Endothelial cell of umbilical vein (primary cell): ENCODE results near the gene PAFAH2. TPM values are rescaled to one million over a fixed set of nuclear protein-coding genes. Genes with fewer than 3 reads are reported as not detected.

ENCODE experiments used
- BruUV-seq: library from RNA; stranded (reverse); fragments of 400-500 nt; replicated peaks from 2 replicates; lab custom pipeline; 2021; lab: Mats Ljungman, UMichigan
- CTCF ChIA-PET: fragments of 300-600, 350-600 bp; sonication (Branson Sonifier 250); formaldehyde crosslinking; loops from one replicate; lab custom pipeline; 2021; ENCODE audit warnings: antibody characterized with exemption, inconsistent platforms; lab: Charles Lee
- POLR2A ChIA-PET: fragments of 300-600, 350-600 bp; sonication (Branson Sonifier 250); formaldehyde crosslinking; loops from one replicate; lab custom pipeline; 2021; ENCODE audit warnings: antibody characterized with exemption, inconsistent platforms; lab: Charles Lee
- DNase-seq: peaks from one replicate; pipeline ENCODE4 v3.0.0-alpha.2; 2011; ENCODE audit warnings: low read depth, low spot score
- FAIRE-seq: peaks from 2 replicates; lab custom pipeline; 2011; peaks lifted over from hg19 to GRCh38; lab: Jason Lieb, UNC
- H2AFZ ChIP-seq: 2 replicates; pipeline ENCODE4 v1.6.0; 2012; ENCODE audit warnings: low read depth, low read length, control low read depth, inconsistent platforms
- H3K27ac ChIP-seq: 2 replicates; pipeline ENCODE4 v1.5.1; 2011; ENCODE audit warnings: low read depth, mild to moderate bottlenecking, control low read depth, low read length, moderate library complexity; ENCODE audit not compliant: insufficient read depth
- H3K27me3 ChIP-seq, 2 experiments: 2 replicates each; pipeline versions ENCODE4 v1.6.0 to v1.6.1; 2011; ENCODE audit warnings: low read length in 2 of 2, mixed read lengths in 1 of 2; ENCODE audit not compliant: control insufficient read depth in 2 of 2, insufficient read depth in 2 of 2
- H3K36me3 ChIP-seq, 2 experiments: 2 replicates in 1 of 2; 3 replicates in 1 of 2; pipeline ENCODE4 v1.5.1; 2011; ENCODE audit warnings: low read length in 2 of 2, mild to moderate bottlenecking in 1 of 2, moderate library complexity in 1 of 2; ENCODE audit not compliant: control insufficient read depth in 2 of 2, insufficient read depth in 2 of 2; ENCODE audit errors: extremely low read depth in 1 of 2
- H3K4me1 ChIP-seq: 3 replicates; pipeline ENCODE4 v1.5.1; 2011; ENCODE audit warnings: mild to moderate bottlenecking, low read length; ENCODE audit not compliant: control insufficient read depth, insufficient read depth; ENCODE audit errors: extremely low read depth
- H3K4me2 ChIP-seq: 2 replicates; pipeline ENCODE4 v1.6.1; 2011; ENCODE audit warnings: low read length, control low read depth, mixed read lengths; ENCODE audit not compliant: insufficient read depth
- H3K4me3 ChIP-seq, 3 experiments: fragments of 200-600 bp in 1 of 3; sonication (generic), shearing (Covaris generic) in 1 of 3; replicated peaks in 1 of 3; 2 replicates each; pipeline ENCODE4 v1.5.1; 2011 to 2016; ENCODE audit warnings: control low read depth in 3 of 3, low read length in 3 of 3, mild to moderate bottlenecking in 2 of 3, inconsistent platforms in 1 of 3, low read depth in 1 of 3, moderate library complexity in 1 of 3; ENCODE audit not compliant: insufficient read depth in 1 of 3
- H3K79me2 ChIP-seq: 2 replicates; pipeline ENCODE4 v1.6.0; 2012; ENCODE audit warnings: low read length, inconsistent platforms; ENCODE audit not compliant: control insufficient read depth, insufficient read depth
- H3K9ac ChIP-seq: replicated peaks from 2 replicates; pipeline ENCODE3; 2011; ENCODE audit warnings: low read length, control low read depth; ENCODE audit not compliant: insufficient read depth; ENCODE audit errors: extremely low read depth
- H3K9me1 ChIP-seq: replicated peaks from 3 replicates; pipeline ENCODE4 v1.6.0; 2011; ENCODE audit warnings: mild to moderate bottlenecking, low read length; ENCODE audit not compliant: control insufficient read depth, insufficient read depth; ENCODE audit errors: extremely low read depth
- H3K9me3 ChIP-seq: replicated peaks from 2 replicates; pipeline ENCODE4 v1.5.1; 2012; ENCODE audit warnings: low read length, inconsistent platforms; ENCODE audit not compliant: control insufficient read depth, insufficient read depth
- H4K20me1 ChIP-seq: replicated peaks from 2 replicates; pipeline ENCODE3; 2011; ENCODE audit warnings: mild to moderate bottlenecking, low read length; ENCODE audit not compliant: control insufficient read depth, insufficient read depth; ENCODE audit errors: extremely low read depth
- EZH2 ChIP-seq: IDR thresholded peaks from 2 replicates; pipeline ENCODE4 v1.6.1; 2012; ENCODE audit warnings: borderline replicate concordance, low read depth, mild to moderate bottlenecking, moderate library complexity, low read length, inconsistent platforms; ENCODE audit not compliant: severe bottlenecking
- FOS ChIP-seq: IDR thresholded peaks from 2 replicates; pipeline ENCODE4 v1.6.1; 2011; ENCODE audit warnings: mild to moderate bottlenecking, low read length, moderate library complexity, borderline replicate concordance; ENCODE audit not compliant: insufficient read depth
- GATA2 ChIP-seq: IDR thresholded peaks from 2 replicates; pipeline ENCODE4 v1.7.0; 2011; ENCODE audit warnings: low read depth, mild to moderate bottlenecking, moderate library complexity, mixed read lengths, low read length; ENCODE audit not compliant: insufficient read length, insufficient read depth
- JUN ChIP-seq: IDR thresholded peaks from 2 replicates; pipeline ENCODE4 v1.6.1; 2011; ENCODE audit warnings: borderline replicate concordance, low read depth; ENCODE audit not compliant: insufficient read length, insufficient read depth
- MYC ChIP-seq: IDR thresholded peaks from one replicate; pipeline ENCODE4 v1.6.1; 2011; ENCODE audit warnings: mild to moderate bottlenecking, low read depth, low read length
- POLR2A ChIP-seq: IDR thresholded peaks from 2 replicates; pipeline ENCODE4 v1.6.1; 2012; ENCODE audit warnings: low read depth, mild to moderate bottlenecking, control low read depth, low read length
- POLR2AphosphoS5 ChIP-seq: IDR thresholded peaks from 2 replicates; pipeline ENCODE4 v1.6.1; 2012; ENCODE audit warnings: low read depth, mild to moderate bottlenecking, control low read depth, low read length, moderate library complexity; ENCODE audit not compliant: insufficient read depth
- dilution Hi-C: fragments of 300-500 bp; cut with MboI; formaldehyde crosslinking; loops from one replicate; pipeline ENCODE4 v1.15.0; 2019; ENCODE audit warnings: low sequenced_read_pairs; ENCODE audit not compliant: extremely low pct_ligation_motif_present
- intact Hi-C: fragments of 100-400 bp; cut with micrococcal nuclease; formaldehyde crosslinking; loops from one replicate; pipeline ENCODE4 v1.10.0; 2022
- polyA plus RNA-seq, 4 experiments: library from polyadenylated mRNA; depleted of rRNA in 3 of 4; stranded (reverse) in 3 of 4; unstranded in 1 of 4; fragments of >200 nt; gene quantifications; 2 replicates each; pipeline versions ENCODE4 v1.2.1 to v1.2.3, GENCODE V29; 2011 to 2012; ENCODE audit warnings: missing spikeins in 1 of 4
- total RNA-seq: library from RNA; stranded (reverse); gene quantifications from 2 replicates; pipeline ENCODE4 v1.2.3, GENCODE V29; 2021
- TF ChIP-seq, protein P1 (sequence below): IDR thresholded peaks from 2 replicates; pipeline ENCODE4 v1.6.1; 2011; ENCODE audit not compliant: insufficient read depth, insufficient read length
- TF ChIP-seq, protein P2 (sequence below), 2 donors: IDR thresholded peaks; 1 replicate in 1 of 2; 2 replicates in 1 of 2; pipeline ENCODE4 v1.5.1; 2011; ENCODE audit warnings: low read length in 2 of 2, mild to moderate bottlenecking in 2 of 2, moderate library complexity in 2 of 2, control low read depth in 1 of 2, inconsistent platforms in 1 of 2, low read depth in 1 of 2; ENCODE audit not compliant: insufficient read depth in 1 of 2; ENCODE audit errors: extremely low read depth in 1 of 2

PAFAH2 gene
- total and polyA plus RNA-seq, 2 donors (not counting 3 experiments of a cell fraction or from before 2014, with no cell fraction given): 6.0 to 6.9 TPM

DNA sequence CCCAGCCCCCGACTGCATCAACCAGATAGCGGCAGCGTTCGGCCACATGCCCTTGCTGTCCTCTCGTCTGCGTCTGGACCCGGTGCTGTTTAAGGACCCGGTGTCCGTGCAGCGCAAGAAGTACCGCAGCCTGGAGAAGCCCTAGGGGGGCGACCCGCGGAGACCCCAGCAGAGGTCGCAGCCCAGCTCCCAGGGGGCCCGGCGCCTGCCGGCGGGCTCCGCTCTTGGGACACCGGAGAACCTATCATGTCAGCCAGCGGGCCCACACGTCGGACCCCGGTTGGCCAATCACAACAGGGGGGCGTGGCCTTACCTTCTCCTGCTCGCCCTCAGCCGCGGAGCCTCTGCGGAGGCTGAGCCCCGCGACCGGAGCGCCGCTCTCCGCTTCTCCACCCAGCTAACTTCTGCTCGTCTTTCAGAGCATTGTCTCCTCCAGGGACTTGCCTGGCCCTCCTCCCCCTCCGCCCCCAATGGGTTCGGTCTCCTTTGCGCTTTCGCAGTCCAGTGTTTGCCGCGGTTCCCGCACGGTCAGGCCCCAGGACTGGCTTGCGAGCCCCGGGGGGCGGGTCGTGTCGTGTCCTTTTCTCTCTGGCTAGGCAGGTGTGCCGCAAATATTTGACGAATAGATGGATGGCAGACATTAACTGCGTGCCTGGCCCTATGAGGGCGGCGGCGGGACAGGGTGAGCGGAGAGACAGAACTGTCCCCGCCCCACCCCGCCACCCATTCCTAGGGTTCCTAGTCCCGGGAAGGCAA is 37.5 kb upstream of the PAFAH2 start:
- TF ChIP-seq MYC (no peak), GATA2 (no peak), FOS (no peak), POLR2A (peak; percentile 45), EZH2 (no peak), JUN (no peak), POLR2AphosphoS5 (peak; percentile 48)
- TF ChIP-seq, protein P1, sequence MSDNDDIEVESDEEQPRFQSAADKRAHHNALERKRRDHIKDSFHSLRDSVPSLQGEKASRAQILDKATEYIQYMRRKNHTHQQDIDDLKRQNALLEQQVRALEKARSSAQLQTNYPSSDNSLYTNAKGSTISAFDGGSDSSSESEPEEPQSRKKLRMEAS: no peak
- TF ChIP-seq, protein P2, sequence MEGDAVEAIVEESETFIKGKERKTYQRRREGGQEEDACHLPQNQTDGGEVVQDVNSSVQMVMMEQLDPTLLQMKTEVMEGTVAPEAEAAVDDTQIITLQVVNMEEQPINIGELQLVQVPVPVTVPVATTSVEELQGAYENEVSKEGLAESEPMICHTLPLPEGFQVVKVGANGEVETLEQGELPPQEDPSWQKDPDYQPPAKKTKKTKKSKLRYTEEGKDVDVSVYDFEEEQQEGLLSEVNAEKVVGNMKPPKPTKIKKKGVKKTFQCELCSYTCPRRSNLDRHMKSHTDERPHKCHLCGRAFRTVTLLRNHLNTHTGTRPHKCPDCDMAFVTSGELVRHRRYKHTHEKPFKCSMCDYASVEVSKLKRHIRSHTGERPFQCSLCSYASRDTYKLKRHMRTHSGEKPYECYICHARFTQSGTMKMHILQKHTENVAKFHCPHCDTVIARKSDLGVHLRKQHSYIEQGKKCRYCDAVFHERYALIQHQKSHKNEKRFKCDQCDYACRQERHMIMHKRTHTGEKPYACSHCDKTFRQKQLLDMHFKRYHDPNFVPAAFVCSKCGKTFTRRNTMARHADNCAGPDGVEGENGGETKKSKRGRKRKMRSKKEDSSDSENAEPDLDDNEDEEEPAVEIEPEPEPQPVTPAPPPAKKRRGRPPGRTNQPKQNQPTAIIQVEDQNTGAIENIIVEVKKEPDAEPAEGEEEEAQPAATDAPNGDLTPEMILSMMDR (IDR thresholded peaks at IDR 0.05; ENCODE audit: extremely low read depth in 1 of 2, insufficient read depth in 1 of 2, low read depth in 1 of 2, low read length in 2 of 2): peak in 1 of 2 donors; percentile 18
- Histone ChIP-seq H3K27me3 (peaks cover 0 to 3% of the 10 kb centered on the region in 2 experiments), H2AFZ (peak overlapping the region; percentile 99), H3K9me1 (no peaks in the 10 kb centered on the region), H3K9ac (peak overlapping the region; percentile 66), H3K9me3 (no peaks in the 10 kb centered on the region), H3K27ac (no peak overlapping the region), H3K4me1 (peaks cover 15% of the 10 kb centered on the region), H4K20me1 (no peaks in the 10 kb centered on the region), H3K4me2 (peak overlapping the region; percentile 90), H3K36me3 (no peaks in the 10 kb centered on the region), H3K79me2 (no peaks in the 10 kb centered on the region), H3K4me3 (peak overlapping the region; percentile 65 to 85 (median 81))
- POLR2A ChIA-PET: interaction anchor here (0.5 to 1.2 kb wide), 3 partner anchors 67 to 152 kb away, joined by 3 to 4 read pairs (median 3); no protein-coding TSS in a partner anchor
- peak; percentile 89 for DNase-seq
- intact Hi-C loops: loop anchor here (1.0 to 5.0 kb wide), 4 partner anchors 140 to 285 kb away; partner anchors contain the start of gene CEP85
- FAIRE-seq: peak; percentile 88
- dilution Hi-C loops: no loop called here
- CTCF ChIA-PET: interaction anchor here (0.8 to 4.3 kb wide), 27 partner anchors 9 to 753 kb away, joined by 3 to 151 read pairs (median 7); partner anchors contain the start of genes C1orf232, CEP85, EXTL1 and PAFAH2
- BruUV-seq: no TSS peak
